GM23338 (cell line): ENCODE results near the gene CBFA2T3. TPM values are rescaled to one million over a fixed set of nuclear protein-coding genes. Genes with fewer than 3 reads are reported as not detected.

Experiments
- ATAC-seq: fragments of 200-7000 bp; cut with Tn5 transposase; 3 replicates; pipeline ENCODE4 v1.9.1; 2020
- DNase-seq: peaks from one replicate; pipeline ENCODE4 v3.0.0-alpha.2; 2015; ENCODE audit warnings: low spot score
- H2AFZ ChIP-seq: fragments of 200-600 bp; sonication (generic); 2 replicates; pipeline ENCODE4 v1.8.0; 2016; ENCODE audit warnings: antibody characterized with exemption, mild to moderate bottlenecking, moderate library complexity
- H3F3A ChIP-seq: fragments of 200-600 bp; sonication (generic); replicated peaks from 2 replicates; pipeline ENCODE4 v1.8.0; 2017; ENCODE audit warnings: antibody characterized with exemption, mixed run types, low read depth
- H3K27ac ChIP-seq: fragments of 200-600 bp; sonication (generic); 2 replicates; pipeline ENCODE4 v1.6.1; 2016; ENCODE audit warnings: low read depth
- H3K27me3 ChIP-seq: fragments of 200-600 bp; sonication (generic); 2 replicates; pipeline ENCODE4 v1.8.0; 2016; ENCODE audit warnings: mild to moderate bottlenecking, mixed run types, moderate library complexity; ENCODE audit not compliant: insufficient read depth
- H3K36me3 ChIP-seq: fragments of 200-600 bp; sonication (generic); 2 replicates; pipeline ENCODE4 v1.8.0; 2016; ENCODE audit warnings: mild to moderate bottlenecking; ENCODE audit not compliant: insufficient read depth
- H3K4me1 ChIP-seq: fragments of 200-600 bp; sonication (generic); 2 replicates; pipeline ENCODE4 v1.8.0; 2016; ENCODE audit warnings: mild to moderate bottlenecking, moderate library complexity; ENCODE audit not compliant: insufficient read depth
- H3K4me2 ChIP-seq: fragments of 200-600 bp; sonication (generic); 2 replicates; pipeline ENCODE4 v1.7.1; 2017; ENCODE audit warnings: mixed run types
- H3K4me3 ChIP-seq: fragments of 200-600 bp; sonication (generic); 2 replicates; pipeline ENCODE4 v1.6.1; 2016; ENCODE audit warnings: mixed run types
- H3K79me2 ChIP-seq: fragments of 200-600 bp; sonication (generic); replicated peaks from 2 replicates; pipeline ENCODE4 v1.8.0; 2017; ENCODE audit warnings: mild to moderate bottlenecking; ENCODE audit not compliant: insufficient read depth
- H3K9me2 ChIP-seq: fragments of 200-600 bp; sonication (generic); 2 replicates; pipeline ENCODE4 v1.8.0; 2017; ENCODE audit not compliant: insufficient read depth
- H4K20me1 ChIP-seq: fragments of 200-600 bp; sonication (generic); replicated peaks from 2 replicates; pipeline ENCODE4 v1.8.0; 2017; ENCODE audit warnings: mild to moderate bottlenecking; ENCODE audit not compliant: insufficient read depth
- H3K27ac Mint-ChIP-seq: 2 replicates; pipeline ENCODE4 v1.8.0; 2020; ENCODE audit warnings: inconsistent platforms, mild to moderate bottlenecking, moderate library complexity, mixed read lengths
- H3K27me3 Mint-ChIP-seq: 3 replicates; pipeline ENCODE4 v1.8.0; 2022; ENCODE audit warnings: low read depth, mild to moderate bottlenecking, moderate library complexity, mixed read lengths, inconsistent platforms; ENCODE audit not compliant: insufficient read depth, poor library complexity
- H3K36me3 Mint-ChIP-seq: 3 replicates; pipeline ENCODE4 v1.8.0; 2021; ENCODE audit warnings: low read depth, mild to moderate bottlenecking, inconsistent platforms, moderate library complexity, mixed read lengths
- H3K4me1 Mint-ChIP-seq: 3 replicates; pipeline ENCODE4 v1.8.0; 2020; ENCODE audit warnings: mild to moderate bottlenecking, inconsistent platforms, mixed read lengths
- H3K4me3 Mint-ChIP-seq: 3 replicates; pipeline ENCODE4 v1.8.0; 2021; ENCODE audit warnings: moderate library complexity, mild to moderate bottlenecking, inconsistent platforms, mixed read lengths
- H3K9me3 Mint-ChIP-seq: 3 replicates; pipeline ENCODE4 v1.8.0; 2020; ENCODE audit warnings: moderate library complexity, mild to moderate bottlenecking, inconsistent platforms, mixed read lengths
- CTCF ChIP-seq, 2 experiments: fragments of 200-600 bp in 1 of 2; sonication (generic) in 1 of 2; conservative IDR thresholded peaks; 2 replicates each; pipeline versions ENCODE4 v1.5.1 to v1.6.1; 2016 to 2017; ENCODE audit warnings: antibody characterized with exemption in 2 of 2, low read depth in 2 of 2, mild to moderate bottlenecking in 2 of 2, moderate library complexity in 1 of 2
- JUNB ChIP-seq: IDR thresholded peaks from one replicate; pipeline ENCODE4 v1.6.1; 2016; ENCODE audit warnings: antibody characterized with exemption; ENCODE audit not compliant: unreplicated experiment
- NANOG ChIP-seq: IDR thresholded peaks from 2 replicates; pipeline ENCODE4 v1.6.1; 2016; ENCODE audit warnings: antibody characterized with exemption, borderline replicate concordance
- STAT1 ChIP-seq: IDR thresholded peaks from one replicate; pipeline ENCODE4 v1.6.1; 2016; ENCODE audit warnings: antibody characterized with exemption; ENCODE audit not compliant: unreplicated experiment
- ZNF331 ChIP-seq: fragments of 250-450 bp; sonication (Bioruptor Pico); IDR thresholded peaks from 2 replicates; pipeline ENCODE4 v1.5.0; 2020; ENCODE audit warnings: low read depth, mild to moderate bottlenecking, moderate library complexity
- ZNF462 ChIP-seq: fragments of 250-450 bp; sonication (Bioruptor Pico); IDR thresholded peaks from 2 replicates; pipeline ENCODE4 v1.5.0; 2020; ENCODE audit warnings: mild to moderate bottlenecking, moderate library complexity
- polyA plus RNA-seq: library from polyadenylated mRNA; unstranded; fragments of >200 nt; fragmentation: Nextera tagmentation; extraction: Ambion mirVana; gene quantifications from 2 replicates; pipeline ENCODE4 v1.2.1, GENCODE V29; 2016
- total RNA-seq: library from RNA; depleted of rRNA; stranded (reverse); fragments of >200 nt; shearing (Covaris generic); gene quantifications from 2 replicates; pipeline ENCODE4 v1.2.3, GENCODE V29; 2014

Gene CBFA2T3
- total and polyA plus RNA-seq, 2 experiments from 2014 or later = 0.87 to 1.5 TPM

- H3K27me3 ChIP-seq = peaks cover 27% of the 10 kb centered on the region
- Mint-ChIP-seq H3K9me3 (no peaks in the 10 kb centered on the region), H3K36me3 (no peaks in the 10 kb centered on the region), H3K27me3 (peaks cover 25% of the 10 kb centered on the region), H3K4me3 (no peak overlapping the region), H3K4me1 (no peaks in the 10 kb centered on the region; the same call in 2 of the 3 replicates), H3K27ac (no peak overlapping the region)
- no peaks in the 10 kb centered on the region for H3K36me3 ChIP-seq
- H3K9me2 ChIP-seq = no peaks in the 10 kb centered on the region
- H3K79me2 ChIP-seq = no peaks in the 10 kb centered on the region
- no peaks in the 10 kb centered on the region for H3F3A ChIP-seq
- DNase-seq = no peak
- no peak for TF ChIP-seq NANOG
- no peak for TF ChIP-seq ZNF331
- TF ChIP-seq STAT1 = no peak
- TF ChIP-seq ZNF462 (CRISPR knock-in tag) = no peak
- no peak for TF ChIP-seq JUNB
- no peak for TF ChIP-seq CTCF (conservative IDR thresholded peaks at IDR 0.05; ENCODE audit: low read depth in 2 of 2)
- no peak overlapping the region for H2AFZ ChIP-seq
- H3K4me1 ChIP-seq = no peaks in the 10 kb centered on the region; the same call in 1 of the 2 replicates
- H3K27ac ChIP-seq = no peak overlapping the region
- no peak overlapping the region for H3K4me2 ChIP-seq
- ATAC-seq = no peak
- no peak overlapping the region for H3K4me3 ChIP-seq
- no peaks in the 10 kb centered on the region for H4K20me1 ChIP-seq
Measured at GRCh38 chr16:88943131-88943664, 33.8 kb downstream of the CBFA2T3 start.
